Neutrophil (primary cell): Measurements from ENCODE around the gene GRK3.

ENCODE experiments used
- H3K27ac ChIP-seq: fragments of 200-600 bp; sonication (generic); 2 replicates; pipeline ENCODE4 v1.5.1; 2016; ENCODE audit warnings: mild to moderate bottlenecking, moderate library complexity
- H3K27me3 ChIP-seq: fragments of 200-600 bp; sonication (generic); 2 replicates; pipeline ENCODE4 v1.6.0; 2016; ENCODE audit warnings: mild to moderate bottlenecking
- H3K36me3 ChIP-seq: fragments of 200-600 bp; sonication (generic); 2 replicates; pipeline ENCODE4 v1.5.1; 2017
- H3K4me1 ChIP-seq, 2 experiments: fragments of 200-600 bp in 1 of 2; sonication (generic) in 1 of 2; 1 replicate in 1 of 2; 2 replicates in 1 of 2; pipeline versions ENCODE4 v1.5.1 to v1.6.1; 2013 to 2016; ENCODE audit warnings: low read depth in 1 of 2, low read length in 1 of 2, mild to moderate bottlenecking in 1 of 2, moderate library complexity in 1 of 2; ENCODE audit not compliant: control insufficient read depth in 1 of 2, insufficient read depth in 1 of 2
- H3K4me3 ChIP-seq, 2 experiments: fragments of 200-600 bp in 1 of 2; sonication (generic) in 1 of 2; 1 replicate in 1 of 2; 2 replicates in 1 of 2; pipeline ENCODE4 v1.5.1; 2013 to 2016; ENCODE audit warnings: low read depth in 1 of 2, low read length in 1 of 2, mild to moderate bottlenecking in 1 of 2, moderate library complexity in 1 of 2
- H3K9me3 ChIP-seq: fragments of 200-600 bp; sonication (generic); 2 replicates; pipeline ENCODE4 v1.5.1; 2016
- CTCF ChIP-seq: fragments of 200-600 bp; sonication (generic); IDR thresholded peaks from 2 replicates; pipeline ENCODE4 v1.5.1; 2016; ENCODE audit warnings: antibody characterized with exemption

GRK3 gene

GRCh38 chr22:25645964-25646363 lies 81.5 kb downstream of the GRK3 start:
- Histone ChIP-seq H3K27ac (no peak overlapping the region), H3K27me3 (no peaks in the 10 kb centered on the region), H3K4me3 (no peak overlapping the region), H3K4me1 (peaks cover 5 to 6% of the 10 kb centered on the region in 2 experiments), H3K36me3 (no peaks in the 10 kb centered on the region), H3K9me3 (no peaks in the 10 kb centered on the region)
- TF ChIP-seq CTCF: no peak

GRCh38 chr22:25650833-25651232 lies 86.4 kb downstream of the GRK3 start:
- Histone ChIP-seq H3K36me3 (no peaks in the 10 kb centered on the region), H3K9me3 (no peaks in the 10 kb centered on the region), H3K4me1 (peaks cover 9 to 19% of the 10 kb centered on the region in 2 experiments), H3K27me3 (no peaks in the 10 kb centered on the region), H3K27ac (peak overlapping the region; percentile 66), H3K4me3 (no peak overlapping the region)
- no peak for TF ChIP-seq CTCF

- no peak overlapping the region for H3K4me3 ChIP-seq
- H3K27ac ChIP-seq: peak overlapping the region; percentile 66
- H3K4me1 ChIP-seq: peaks cover 9 to 19% of the 10 kb centered on the region in 2 experiments
- H3K9me3 ChIP-seq: no peaks in the 10 kb centered on the region
- H3K27me3 ChIP-seq: no peaks in the 10 kb centered on the region
- no peak for TF ChIP-seq CTCF
- no peaks in the 10 kb centered on the region for H3K36me3 ChIP-seq
These were observed 87.0 kb downstream of the GRK3 start for GRCh38 chr22:25651332-25652085.

GRCh38 chr22:25654676-25655075 lies 90.2 kb downstream of the GRK3 start:
- no peaks in the 10 kb centered on the region for H3K27me3 ChIP-seq
- H3K27ac ChIP-seq: no peak overlapping the region
- H3K9me3 ChIP-seq: no peaks in the 10 kb centered on the region
- H3K4me1 ChIP-seq: peaks cover 9 to 19% of the 10 kb centered on the region in 2 experiments
- no peaks in the 10 kb centered on the region for H3K36me3 ChIP-seq
- H3K4me3 ChIP-seq: no peak overlapping the region
- no peak for TF ChIP-seq CTCF

- TF ChIP-seq CTCF: no peak
- H3K27ac ChIP-seq: no peak overlapping the region
- no peaks in the 10 kb centered on the region for H3K27me3 ChIP-seq
- H3K4me3 ChIP-seq: no peak overlapping the region
- H3K4me1 ChIP-seq: peaks cover 9 to 18% of the 10 kb centered on the region in 2 experiments
- no peaks in the 10 kb centered on the region for H3K9me3 ChIP-seq
- H3K36me3 ChIP-seq: no peaks in the 10 kb centered on the region
These were observed 91.0 kb downstream of the GRK3 start for GRCh38 chr22:25655371-25655935.
